HepG2 (cell line): ENCODE data around the gene EGFL8. TPM values are rescaled to one million over a fixed set of nuclear protein-coding genes. Genes with fewer than 3 reads are reported as not detected.

ENCODE experiments used
- ATAC-seq: fragments of 200-7000 bp; cut with Tn5 transposase; 3 replicates; pipeline ENCODE4 v1.9.1; 2020; ENCODE audit warnings: mild to moderate bottlenecking, moderate library complexity
- BruUV-seq: library from RNA; stranded (reverse); fragments of 400-500 nt; replicated peaks from 2 replicates; lab custom pipeline; 2021; lab: Mats Ljungman, UMichigan
- CTCF ChIA-PET: fragments of 300-600 bp; formaldehyde crosslinking; extraction: SDS; loops from one replicate; lab custom pipeline; 2021; ENCODE audit warnings: low total read pairs, inconsistent platforms, low intra/inter-chr PET ratio; lab: Yijun Ruan, JAX
- POLR2A ChIA-PET: fragments of 350-600 bp; sonication (Branson Sonifier 250); formaldehyde crosslinking; loops from one replicate; lab custom pipeline; 2020; ENCODE audit warnings: antibody characterized with exemption, inconsistent platforms; lab: Yijun Ruan, JAX
- DNase-seq: peaks from one replicate; pipeline ENCODE4 v3.0.0-alpha.2; 2015; ENCODE audit warnings: low spot score
- FAIRE-seq: peaks from 3 replicates; lab custom pipeline; 2011; peaks lifted over from hg19 to GRCh38; lab: Jason Lieb, UNC
- H2AFZ ChIP-seq: one replicate; pipeline ENCODE4 v1.6.1; 2011; ENCODE audit warnings: low read length, inconsistent platforms
- H3K27ac ChIP-seq: fragments of 300-600 bp; 3 replicates; pipeline ENCODE4 v1.8.0; 2011; ENCODE audit warnings: mixed run types, mild to moderate bottlenecking, mixed read lengths, low read length, inconsistent platforms; ENCODE audit not compliant: insufficient read depth; ENCODE audit errors: extremely low read length
- H3K27me3 ChIP-seq, 2 experiments: fragments of 200-600 bp in 1 of 2; 2 replicates in 1 of 2; 3 replicates in 1 of 2; pipeline versions ENCODE4 v1.6.0 to v1.8.0; 2011; ENCODE audit warnings: low read length in 2 of 2, mild to moderate bottlenecking in 2 of 2, moderate library complexity in 2 of 2, inconsistent platforms in 1 of 2; ENCODE audit not compliant: insufficient read depth in 2 of 2, control insufficient read depth in 1 of 2
- H3K36me3 ChIP-seq, 2 experiments: fragments of 200-600 bp in 1 of 2; replicated peaks in 1 of 2; 2 replicates in 1 of 2; 3 replicates in 1 of 2; pipeline versions ENCODE4 v1.5.1 to v1.8.0; 2011; ENCODE audit warnings: low read length in 2 of 2, inconsistent platforms in 1 of 2; ENCODE audit not compliant: insufficient read depth in 2 of 2, control insufficient read depth in 1 of 2
- H3K4me1 ChIP-seq: 2 replicates; pipeline ENCODE4 v1.5.1; 2012; ENCODE audit warnings: low read length, inconsistent platforms; ENCODE audit not compliant: insufficient read depth
- H3K4me2 ChIP-seq: 2 replicates; pipeline ENCODE4 v1.6.0; 2011; ENCODE audit warnings: low read depth, low read length, inconsistent platforms
- H3K4me3 ChIP-seq, 3 experiments: fragments of 200-600 bp in 1 of 3; sonication (generic), shearing (Covaris generic) in 1 of 3; replicated peaks in 1 of 3; 2 replicates each; pipeline ENCODE4 v1.5.1; 2011 to 2016; ENCODE audit warnings: low read length in 3 of 3, inconsistent platforms in 2 of 3, low read depth in 2 of 3, mild to moderate bottlenecking in 2 of 3, control low read depth in 1 of 3, mixed read lengths in 1 of 3; ENCODE audit not compliant: insufficient read depth in 1 of 3
- H3K79me2 ChIP-seq: one replicate; pipeline ENCODE4 v1.6.1; 2011; ENCODE audit warnings: low read length, inconsistent platforms; ENCODE audit not compliant: insufficient read depth
- H3K9ac ChIP-seq: 2 replicates; pipeline ENCODE4 v1.6.0; 2011; ENCODE audit warnings: mild to moderate bottlenecking, low read depth, low read length, inconsistent platforms; ENCODE audit not compliant: insufficient read depth
- H3K9me3 ChIP-seq: 2 replicates; pipeline ENCODE4 v1.5.1; 2012; ENCODE audit warnings: mild to moderate bottlenecking, low read length
- H4K20me1 ChIP-seq: 2 replicates; pipeline ENCODE4 v1.6.0; 2011; ENCODE audit warnings: inconsistent platforms, mild to moderate bottlenecking, low read length, moderate library complexity; ENCODE audit not compliant: insufficient read depth
- FOXO1 ChIP-seq: sonication (generic); formaldehyde crosslinking; IDR thresholded peaks from 2 replicates; pipeline ENCODE4 v1.4.0; 2020; ENCODE audit warnings: missing genetic modification reagents
- GATA4 ChIP-seq: sonication (generic); IDR thresholded peaks from 2 replicates; pipeline ENCODE4 v1.6.1; 2016; ENCODE audit warnings: antibody characterized with exemption, low read depth, borderline replicate concordance
- MAF1 ChIP-seq: sonication (generic); formaldehyde crosslinking; IDR thresholded peaks from 2 replicates; pipeline ENCODE4 v1.5.0; 2020; ENCODE audit warnings: missing genetic modification reagents, borderline replicate concordance
- RXRB ChIP-seq: IDR thresholded peaks from 2 replicates; pipeline ENCODE4 v1.6.1; 2016; ENCODE audit warnings: borderline replicate concordance, missing genetic modification reagents, missing compliant biosample characterization
- TBX2 ChIP-seq: sonication (generic); formaldehyde crosslinking; IDR thresholded peaks from 2 replicates; pipeline ENCODE4 v1.5.0; 2020; ENCODE audit warnings: missing genetic modification reagents, mild to moderate bottlenecking, borderline replicate concordance
- ZNF180 ChIP-seq: sonication (generic); formaldehyde crosslinking; IDR thresholded peaks from 2 replicates; pipeline ENCODE4 v1.4.0; 2020; ENCODE audit warnings: low read depth, missing genetic modification reagents, borderline replicate concordance
- ZNF296 ChIP-seq: sonication (generic); formaldehyde crosslinking; conservative IDR thresholded peaks from 2 replicates; pipeline ENCODE4 v1.5.0; 2020; ENCODE audit warnings: mild to moderate bottlenecking, missing genetic modification reagents
- ZNF672 ChIP-seq: sonication (generic); formaldehyde crosslinking; IDR thresholded peaks from 2 replicates; pipeline ENCODE4 v1.8.1; 2022; ENCODE audit warnings: missing genetic modification reagents
- ZNF773 ChIP-seq: sonication (generic); formaldehyde crosslinking; IDR thresholded peaks from 2 replicates; pipeline ENCODE4 v1.4.0; 2020; ENCODE audit warnings: missing genetic modification reagents, borderline replicate concordance
- ZSCAN30 ChIP-seq: sonication (generic); formaldehyde crosslinking; IDR thresholded peaks from 2 replicates; pipeline ENCODE4 v1.5.0; 2020; ENCODE audit warnings: mild to moderate bottlenecking, missing genetic modification reagents
- WGBS: methylation state at CpG from one replicate; pipeline ENCODE4 v1.1.6; 2017; ENCODE audit warnings: low lambda C conversion rate; 5-methylcytosine and 5-hydroxymethylcytosine counted together
- in situ Hi-C: cut with HindIII; loops from 2 replicates; pipeline ENCODE4 v1.10.0; 2017; ENCODE audit warnings: low pct_unique_long_range_greater_than_20kb; ENCODE audit not compliant: extremely low pct_ligation_motif_present
- intact Hi-C: fragments of 100-400 bp; cut with micrococcal nuclease; formaldehyde crosslinking; loops from one replicate; pipeline ENCODE4 v1.10.0; 2022; ENCODE audit not compliant: unreplicated experiment
- polyA plus RNA-seq, 8 experiments: library from polyadenylated mRNA; depleted of rRNA in 3 of 8; stranded (reverse) in 7 of 8; unstranded in 1 of 8; fragments of >200 nt; fragmentation: Illumina TruSeq in 4 of 8; extraction: Trizol in 4 of 8; gene quantifications; 2 replicates each; pipeline versions ENCODE4 v1.2.1 to v1.2.3, GENCODE V29; 2011 to 2016; ENCODE audit warnings: low read depth in 4 of 8, missing spikeins in 1 of 8, mixed read lengths in 1 of 8; ENCODE audit not compliant: insufficient read depth in 1 of 8
- total RNA-seq, 5 experiments: library from RNA; depleted of rRNA; stranded (reverse); fragments of >200 nt; fragmentation: Illumina TruSeq; extraction: Trizol; gene quantifications; 2 replicates each; pipeline ENCODE4 v1.2.3, GENCODE V29; 2016; ENCODE audit warnings: low read depth in 1 of 5

The EGFL8 gene
- total and polyA plus RNA-seq, 2 of the 13 experiments (the other 11 are each of a cell fraction or from before 2014, with no cell fraction given): 10.0 to 11.5 TPM

- in situ Hi-C loops (no loop called here), intact Hi-C loops (no loop called here)
- FAIRE-seq: no peak
- DNase-seq: no peak
- Histone ChIP-seq H3K4me2 (no peak overlapping the region), H3K9ac (no peak overlapping the region), H3K36me3 (peaks cover 17 to 65% of the 10 kb centered on the region in 2 experiments), H3K4me1 (peaks cover 15% of the 10 kb centered on the region), H3K79me2 (no peaks in the 10 kb centered on the region), H3K27me3 (no peaks in the 10 kb centered on the region), H2AFZ (no peak overlapping the region), H3K9me3 (no peaks in the 10 kb centered on the region), H3K4me3 (no peak overlapping the region), H4K20me1 (no peaks in the 10 kb centered on the region), H3K27ac (no peak overlapping the region)
- 97% methylated on average over 12 of the region's 12 CpGs for WGBS
- POLR2A ChIA-PET: interaction anchor here (2.8 kb wide), 1 partner anchor 8 kb away, joined by 34 read pairs; the partner anchor contains the start of genes ATF6B and FKBPL
- TF ChIP-seq ZNF296 (CRISPR knock-in tag) (no peak), ZNF672 (CRISPR knock-in tag) (no peak), TBX2 (CRISPR knock-in tag) (no peak)
- no peak for ATAC-seq
- no TSS peak for BruUV-seq
- CTCF ChIA-PET: interaction anchor here (3.2 kb wide), 1 partner anchor 34 kb away, joined by 97 read pairs; the partner anchor contains the start of gene PPT2
Observed at GRCh38 chr6:32120573-32121059, 43.8 kb upstream of the EGFL8 start.

GRCh38 chr6:32123681-32124080 lies 40.7 kb upstream of the EGFL8 start:
- Histone ChIP-seq H3K4me2 (no peak overlapping the region), H4K20me1 (no peaks in the 10 kb centered on the region), H3K27me3 (no peaks in the 10 kb centered on the region; a peak in 1 of 5 replicates), H3K36me3 (peaks cover 6 to 45% of the 10 kb centered on the region in 2 experiments; a peak in 4 of 5 replicates), H3K9ac (no peak overlapping the region), H3K27ac (no peak overlapping the region), H3K4me1 (peaks cover 31% of the 10 kb centered on the region), H3K9me3 (no peaks in the 10 kb centered on the region), H2AFZ (no peak overlapping the region), H3K79me2 (peaks cover 16% of the 10 kb centered on the region), H3K4me3 (no peak overlapping the region)
- in situ Hi-C loops: no loop called here
- intact Hi-C loops: no loop called here
- no peak for FAIRE-seq
- 98% methylated on average over 4 of the region's 4 CpGs for WGBS
- POLR2A ChIA-PET: no interaction called here
- CTCF ChIA-PET: no interaction called here
- ATAC-seq: no peak
- no peak for DNase-seq
- BruUV-seq: no TSS peak
- TF ChIP-seq FOXO1 (CRISPR knock-in tag) (no peak), MAF1 (CRISPR knock-in tag) (no peak), ZNF180 (CRISPR knock-in tag) (no peak), ZSCAN30 (CRISPR knock-in tag) (no peak), ZNF773 (CRISPR knock-in tag) (no peak), GATA4 (no peak), RXRB (CRISPR knock-in tag) (no peak)
